HEK293 (cell line): ENCODE measurements around the gene TIMM21.

ENCODE experiments used
- CTCF ChIA-PET: fragments of 350-600 bp; formaldehyde crosslinking; extraction: SDS; loops from one replicate; lab custom pipeline; 2021; ENCODE audit warnings: antibody characterized with exemption; lab: Yijun Ruan, JAX
- POLR2A ChIA-PET: fragments of 300-600 bp; formaldehyde crosslinking; extraction: SDS; loops from one replicate; lab custom pipeline; 2020; ENCODE audit warnings: antibody characterized with exemption, inconsistent platforms; lab: Yijun Ruan, JAX
- H3K27ac ChIP-seq: fragments of 200-500 bp; sonication (Bioruptor generic); 2 replicates; pipeline ENCODE4 v1.5.1; 2014; ENCODE audit warnings: low read depth, low read length, control low read depth, inconsistent platforms; ENCODE audit errors: extremely low read depth
- H3K36me3 ChIP-seq, 2 experiments: fragments of 200-500 bp in 1 of 2; sonication (Bioruptor generic) in 1 of 2; 1 replicate in 1 of 2; 2 replicates in 1 of 2; pipeline ENCODE4 v1.5.1; 2014 to 2017; ENCODE audit warnings: inconsistent platforms in 2 of 2, low read length in 2 of 2; ENCODE audit not compliant: control insufficient read depth in 2 of 2, insufficient read depth in 1 of 2
- H3K4me1 ChIP-seq: fragments of 200-500 bp; sonication (Bioruptor generic); 2 replicates; pipeline ENCODE4 v1.5.1; 2014; ENCODE audit warnings: mild to moderate bottlenecking, low read length, inconsistent platforms; ENCODE audit not compliant: control insufficient read depth, insufficient read depth
- H3K4me3 ChIP-seq: 2 replicates; pipeline ENCODE4 v1.5.1; 2011; ENCODE audit warnings: low read depth, mild to moderate bottlenecking, control low read depth, low read length, moderate library complexity
- H3K9me3 ChIP-seq: fragments of 200-500 bp; sonication (Bioruptor generic); 2 replicates; pipeline ENCODE4 v1.5.1; 2014; ENCODE audit warnings: low read depth, low read length, inconsistent platforms; ENCODE audit not compliant: control insufficient read depth, insufficient read depth
- GLI4 ChIP-seq: fragments of 450-650 bp; formaldehyde crosslinking; IDR thresholded peaks from 2 replicates; pipeline ENCODE4 v1.5.1; 2016; ENCODE audit warnings: missing biosample characterization, missing genetic modification characterization
- OVOL3 ChIP-seq: fragments of 450-650 bp; formaldehyde crosslinking; IDR thresholded peaks from 2 replicates; pipeline ENCODE4 v1.5.1; 2016; ENCODE audit warnings: missing biosample characterization, missing genetic modification characterization
- PATZ1 ChIP-seq: fragments of 450-650 bp; formaldehyde crosslinking; IDR thresholded peaks from 2 replicates; pipeline ENCODE4 v1.5.1; 2016; ENCODE audit warnings: missing biosample characterization, missing genetic modification characterization
- TRIM28 ChIP-seq: IDR thresholded peaks from 2 replicates; pipeline ENCODE4 v1.6.1; 2011; ENCODE audit warnings: low read length, control low read depth, borderline replicate concordance
- YY1 ChIP-seq: fragments of 450-650 bp; formaldehyde crosslinking; IDR thresholded peaks from 2 replicates; pipeline ENCODE4 v1.5.1; 2018; ENCODE audit warnings: missing biosample characterization, missing genetic modification characterization
- ZNF133 ChIP-seq: fragments of 450-650 bp; formaldehyde crosslinking; IDR thresholded peaks from 2 replicates; pipeline ENCODE4 v1.5.1; 2016; ENCODE audit warnings: missing biosample characterization, missing genetic modification characterization
- ZNF16 ChIP-seq: fragments of 450-650 bp; formaldehyde crosslinking; IDR thresholded peaks from 2 replicates; pipeline ENCODE4 v1.5.1; 2016; ENCODE audit warnings: low read depth, missing biosample characterization, missing genetic modification characterization
- ZNF169 ChIP-seq: fragments of 450-650 bp; formaldehyde crosslinking; IDR thresholded peaks from 2 replicates; pipeline ENCODE4 v1.5.1; 2016; ENCODE audit warnings: missing biosample characterization, missing genetic modification characterization
- ZNF19 ChIP-seq: fragments of 450-650 bp; formaldehyde crosslinking; IDR thresholded peaks from 2 replicates; pipeline ENCODE4; 2016; ENCODE audit warnings: missing biosample characterization, missing genetic modification characterization, low read depth
- ZNF202 ChIP-seq: fragments of 450-650 bp; formaldehyde crosslinking; IDR thresholded peaks from 2 replicates; pipeline ENCODE4 v1.5.1; 2016; ENCODE audit warnings: missing biosample characterization, missing genetic modification characterization, borderline replicate concordance
- ZNF221 ChIP-seq: fragments of 450-650 bp; formaldehyde crosslinking; IDR thresholded peaks from 2 replicates; pipeline ENCODE4 v1.5.1; 2017; ENCODE audit warnings: missing biosample characterization, missing genetic modification characterization, borderline replicate concordance
- ZNF24 ChIP-seq: fragments of 450-650 bp; formaldehyde crosslinking; IDR thresholded peaks from 2 replicates; pipeline ENCODE4 v1.5.1; 2016; ENCODE audit warnings: missing biosample characterization, missing genetic modification characterization
- ZNF354C ChIP-seq: fragments of 450-650 bp; formaldehyde crosslinking; IDR thresholded peaks from 2 replicates; pipeline ENCODE4 v1.5.1; 2016; ENCODE audit warnings: missing biosample characterization, missing genetic modification characterization, low read depth, borderline replicate concordance
- ZNF433 ChIP-seq: fragments of 450-650 bp; formaldehyde crosslinking; IDR thresholded peaks from 2 replicates; pipeline ENCODE4 v1.5.1; 2016; ENCODE audit warnings: missing biosample characterization, missing genetic modification characterization, low read depth
- ZNF560 ChIP-seq: fragments of 450-650 bp; formaldehyde crosslinking; IDR thresholded peaks from 2 replicates; pipeline ENCODE4 v1.5.1; 2017; ENCODE audit warnings: missing biosample characterization, missing genetic modification characterization, borderline replicate concordance
- ZNF580 ChIP-seq: fragments of 450-650 bp; formaldehyde crosslinking; IDR thresholded peaks from 2 replicates; pipeline ENCODE4 v1.5.1; 2016; ENCODE audit warnings: missing biosample characterization, missing genetic modification characterization
- ZNF585B ChIP-seq: fragments of 450-650 bp; formaldehyde crosslinking; IDR thresholded peaks from 2 replicates; pipeline ENCODE4 v1.5.1; 2016; ENCODE audit warnings: missing biosample characterization, missing genetic modification characterization
- ZSCAN23 ChIP-seq: fragments of 450-650 bp; formaldehyde crosslinking; IDR thresholded peaks from 2 replicates; pipeline ENCODE4 v1.5.1; 2016; ENCODE audit warnings: missing biosample characterization, missing genetic modification characterization
- TF ChIP-seq, protein P1 (sequence below): fragments of 450-650 bp; formaldehyde crosslinking; IDR thresholded peaks from 2 replicates; pipeline ENCODE4 v1.5.1; 2016; ENCODE audit warnings: missing biosample characterization, missing genetic modification characterization
- TF ChIP-seq, protein P2 (sequence below): fragments of 450-650 bp; formaldehyde crosslinking; IDR thresholded peaks from 2 replicates; pipeline ENCODE4 v1.5.1; 2016; ENCODE audit warnings: missing biosample characterization, missing genetic modification characterization, borderline replicate concordance
- TF ChIP-seq, protein P3 (sequence below): fragments of 450-650 bp; IDR thresholded peaks from 2 replicates; pipeline ENCODE4 v1.5.1; 2018; ENCODE audit warnings: missing biosample characterization, mild to moderate bottlenecking, missing genetic modification characterization
- TF ChIP-seq, protein P4 (sequence below): fragments of 450-650 bp; formaldehyde crosslinking; conservative IDR thresholded peaks from 2 replicates; pipeline ENCODE4 v1.5.1; 2016; ENCODE audit warnings: low read depth, missing biosample characterization, missing genetic modification characterization

TIMM21 gene

DNA sequence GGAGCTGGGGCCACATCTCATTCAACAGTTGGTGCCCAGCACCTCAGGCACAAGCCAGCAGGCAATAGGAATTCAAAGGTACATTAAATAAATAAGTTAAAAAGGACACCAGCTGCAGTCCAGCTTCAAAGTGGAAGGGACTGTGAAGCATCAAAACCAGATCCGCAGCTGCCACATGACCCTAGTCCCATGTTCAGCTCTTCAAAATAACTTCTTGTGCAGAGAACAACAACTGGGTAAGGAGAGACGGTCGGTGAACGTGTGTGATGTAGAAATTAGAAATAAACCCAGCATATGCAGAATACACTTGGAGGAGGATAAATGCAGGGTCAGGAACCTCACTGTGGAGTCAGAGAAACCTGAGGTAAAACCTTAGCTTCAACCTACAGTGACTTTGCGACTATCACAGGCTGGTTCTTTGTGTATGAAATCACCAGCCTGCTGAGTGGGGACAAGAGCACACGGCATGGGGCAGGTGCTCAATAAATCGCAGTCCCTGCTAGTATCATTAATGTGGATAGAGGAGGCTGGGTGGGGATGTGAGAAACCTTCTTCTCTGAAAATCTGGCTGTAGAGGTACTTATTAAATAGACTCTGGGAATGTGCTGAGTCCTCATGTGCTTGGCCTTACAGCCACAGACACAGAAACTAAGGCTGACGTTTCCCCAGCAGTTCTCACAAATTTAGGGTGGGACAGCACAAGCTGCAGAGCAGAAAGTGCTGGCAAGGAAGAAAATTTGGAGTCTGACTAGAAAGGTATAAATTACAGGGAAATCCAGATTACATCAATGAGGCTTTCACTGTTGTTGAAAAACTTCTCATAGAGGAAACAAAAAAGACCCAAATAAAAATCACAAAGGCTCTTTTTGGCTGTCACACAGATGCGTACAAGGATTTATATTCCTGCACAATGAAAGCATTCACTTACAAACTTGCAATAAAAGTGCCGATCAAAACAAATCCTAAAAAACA is 21.4 kb upstream of the TIMM21 start:
- no peak overlapping the region for H3K27ac ChIP-seq
- no peaks in the 10 kb centered on the region for H3K9me3 ChIP-seq
- H3K4me1 ChIP-seq: no peaks in the 10 kb centered on the region
- TF ChIP-seq TRIM28 (no peak), ZNF580 (tag by site-specific recombination) (no peak), ZNF221 (tag by site-specific recombination) (no peak), YY1 (no peak), ZNF202 (tag by site-specific recombination) (no peak), GLI4 (tag by site-specific recombination) (no peak), ZNF560 (tag by site-specific recombination) (no peak), ZNF16 (no peak), ZNF133 (tag by site-specific recombination) (no peak), PATZ1 (tag by site-specific recombination) (no peak)
- TF ChIP-seq, protein P1, sequence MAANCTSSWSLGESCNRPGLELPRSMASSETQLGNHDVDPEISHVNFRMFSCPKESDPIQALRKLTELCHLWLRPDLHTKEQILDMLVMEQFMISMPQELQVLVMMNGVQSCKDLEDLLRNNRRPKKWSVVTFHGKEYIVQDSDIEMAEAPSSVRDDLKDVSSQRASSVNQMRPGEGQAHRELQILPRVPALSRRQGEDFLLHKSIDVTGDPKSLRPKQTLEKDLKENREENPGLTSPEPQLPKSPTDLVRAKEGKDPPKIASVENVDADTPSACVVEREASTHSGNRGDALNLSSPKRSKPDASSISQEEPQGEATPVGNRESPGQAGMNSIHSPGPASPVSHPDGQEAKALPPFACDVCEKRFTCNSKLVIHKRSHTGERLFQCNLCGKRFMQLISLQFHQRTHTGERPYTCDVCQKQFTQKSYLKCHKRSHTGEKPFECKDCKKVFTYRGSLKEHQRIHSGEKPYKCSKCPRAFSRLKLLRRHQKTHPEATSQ (tag by site-specific recombination): no peak
- TF ChIP-seq, protein P2, sequence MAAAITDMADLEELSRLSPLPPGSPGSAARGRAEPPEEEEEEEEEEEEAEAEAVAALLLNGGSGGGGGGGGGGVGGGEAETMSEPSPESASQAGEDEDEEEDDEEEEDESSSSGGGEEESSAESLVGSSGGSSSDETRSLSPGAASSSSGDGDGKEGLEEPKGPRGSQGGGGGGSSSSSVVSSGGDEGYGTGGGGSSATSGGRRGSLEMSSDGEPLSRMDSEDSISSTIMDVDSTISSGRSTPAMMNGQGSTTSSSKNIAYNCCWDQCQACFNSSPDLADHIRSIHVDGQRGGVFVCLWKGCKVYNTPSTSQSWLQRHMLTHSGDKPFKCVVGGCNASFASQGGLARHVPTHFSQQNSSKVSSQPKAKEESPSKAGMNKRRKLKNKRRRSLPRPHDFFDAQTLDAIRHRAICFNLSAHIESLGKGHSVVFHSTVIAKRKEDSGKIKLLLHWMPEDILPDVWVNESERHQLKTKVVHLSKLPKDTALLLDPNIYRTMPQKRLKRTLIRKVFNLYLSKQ: no peak
- ChIA-PET POLR2A (no interaction called here), CTCF (interaction anchor here (0.5 to 1.4 kb wide), 2 partner anchors 10 to 1036 kb away, joined by 3 to 4 read pairs; no protein-coding TSS in a partner anchor)
- H3K4me3 ChIP-seq: no peak overlapping the region
- H3K36me3 ChIP-seq: no peaks in the 10 kb centered on the region

DNA sequence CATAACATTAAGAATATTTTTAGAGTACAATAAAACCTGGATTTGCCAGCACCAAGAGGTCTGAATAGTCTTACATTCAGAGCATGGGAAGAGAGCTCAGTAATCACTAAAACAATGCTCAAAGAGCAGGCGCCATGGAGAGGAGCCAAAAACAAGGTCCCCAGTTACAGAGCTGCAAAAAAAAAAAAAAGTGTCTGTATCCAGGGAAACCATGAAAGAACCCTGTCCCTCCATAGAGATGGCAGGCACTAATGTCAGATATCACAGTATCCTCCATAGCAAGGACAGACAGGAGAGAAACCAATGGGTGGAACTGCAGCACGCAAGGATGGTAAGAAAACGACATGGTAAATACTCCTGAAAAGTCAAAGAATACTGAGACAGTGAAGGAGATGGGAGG is 20.2 kb upstream of the TIMM21 start:
- Histone ChIP-seq H3K4me3 (no peak overlapping the region), H3K27ac (no peak overlapping the region), H3K9me3 (no peaks in the 10 kb centered on the region), H3K4me1 (no peaks in the 10 kb centered on the region), H3K36me3 (no peaks in the 10 kb centered on the region)
- POLR2A ChIA-PET: no interaction called here
- CTCF ChIA-PET: interaction anchor here (0.6 to 1.4 kb wide), 2 partner anchors 11 to 97 kb away, joined by 3 to 4 read pairs; no protein-coding TSS in a partner anchor
- no peak for TF ChIP-seq ZNF169 (tag by site-specific recombination)
- no peak for TF ChIP-seq ZNF585B (tag by site-specific recombination)
- no peak for TF ChIP-seq ZSCAN23 (tag by site-specific recombination)
- TF ChIP-seq, protein P3, sequence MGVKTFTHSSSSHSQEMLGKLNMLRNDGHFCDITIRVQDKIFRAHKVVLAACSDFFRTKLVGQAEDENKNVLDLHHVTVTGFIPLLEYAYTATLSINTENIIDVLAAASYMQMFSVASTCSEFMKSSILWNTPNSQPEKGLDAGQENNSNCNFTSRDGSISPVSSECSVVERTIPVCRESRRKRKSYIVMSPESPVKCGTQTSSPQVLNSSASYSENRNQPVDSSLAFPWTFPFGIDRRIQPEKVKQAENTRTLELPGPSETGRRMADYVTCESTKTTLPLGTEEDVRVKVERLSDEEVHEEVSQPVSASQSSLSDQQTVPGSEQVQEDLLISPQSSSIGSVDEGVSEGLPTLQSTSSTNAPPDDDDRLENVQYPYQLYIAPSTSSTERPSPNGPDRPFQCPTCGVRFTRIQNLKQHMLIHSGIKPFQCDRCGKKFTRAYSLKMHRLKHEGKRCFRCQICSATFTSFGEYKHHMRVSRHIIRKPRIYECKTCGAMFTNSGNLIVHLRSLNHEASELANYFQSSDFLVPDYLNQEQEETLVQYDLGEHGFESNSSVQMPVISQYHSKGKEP: no peak
- TF ChIP-seq ZNF354C: no peak
- no peak for TF ChIP-seq OVOL3 (tag by site-specific recombination)
- TF ChIP-seq ZNF433 (tag by site-specific recombination): no peak
- TF ChIP-seq ZNF24 (tag by site-specific recombination): no peak
- TF ChIP-seq, protein P4, sequence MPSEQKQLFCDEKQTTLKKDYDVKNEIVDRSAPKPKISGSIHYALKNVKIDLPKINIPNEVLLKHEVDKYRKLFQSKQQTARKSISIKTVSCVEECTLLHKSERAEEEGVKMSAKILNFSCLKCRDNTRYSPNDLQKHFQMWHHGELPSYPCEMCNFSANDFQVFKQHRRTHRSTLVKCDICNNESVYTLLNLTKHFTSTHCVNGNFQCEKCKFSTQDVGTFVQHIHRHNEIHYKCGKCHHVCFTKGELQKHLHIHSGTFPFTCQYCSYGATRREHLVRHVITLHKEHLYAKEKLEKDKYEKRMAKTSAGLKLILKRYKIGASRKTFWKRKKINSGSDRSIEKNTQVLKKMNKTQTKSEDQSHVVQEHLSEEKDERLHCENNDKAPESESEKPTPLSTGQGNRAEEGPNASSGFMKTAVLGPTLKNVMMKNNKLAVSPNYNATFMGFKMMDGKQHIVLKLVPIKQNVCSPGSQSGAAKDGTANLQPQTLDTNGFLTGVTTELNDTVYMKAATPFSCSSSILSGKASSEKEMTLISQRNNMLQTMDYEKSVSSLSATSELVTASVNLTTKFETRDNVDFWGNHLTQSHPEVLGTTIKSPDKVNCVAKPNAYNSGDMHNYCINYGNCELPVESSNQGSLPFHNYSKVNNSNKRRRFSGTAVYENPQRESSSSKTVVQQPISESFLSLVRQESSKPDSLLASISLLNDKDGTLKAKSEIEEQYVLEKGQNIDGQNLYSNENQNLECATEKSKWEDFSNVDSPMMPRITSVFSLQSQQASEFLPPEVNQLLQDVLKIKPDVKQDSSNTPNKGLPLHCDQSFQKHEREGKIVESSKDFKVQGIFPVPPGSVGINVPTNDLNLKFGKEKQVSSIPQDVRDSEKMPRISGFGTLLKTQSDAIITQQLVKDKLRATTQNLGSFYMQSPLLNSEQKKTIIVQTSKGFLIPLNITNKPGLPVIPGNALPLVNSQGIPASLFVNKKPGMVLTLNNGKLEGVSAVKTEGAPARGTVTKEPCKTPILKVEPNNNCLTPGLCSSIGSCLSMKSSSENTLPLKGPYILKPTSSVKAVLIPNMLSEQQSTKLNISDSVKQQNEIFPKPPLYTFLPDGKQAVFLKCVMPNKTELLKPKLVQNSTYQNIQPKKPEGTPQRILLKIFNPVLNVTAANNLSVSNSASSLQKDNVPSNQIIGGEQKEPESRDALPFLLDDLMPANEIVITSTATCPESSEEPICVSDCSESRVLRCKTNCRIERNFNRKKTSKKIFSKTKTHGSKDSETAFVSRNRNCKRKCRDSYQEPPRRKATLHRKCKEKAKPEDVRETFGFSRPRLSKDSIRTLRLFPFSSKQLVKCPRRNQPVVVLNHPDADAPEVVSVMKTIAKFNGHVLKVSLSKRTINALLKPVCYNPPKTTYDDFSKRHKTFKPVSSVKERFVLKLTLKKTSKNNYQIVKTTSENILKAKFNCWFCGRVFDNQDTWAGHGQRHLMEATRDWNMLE (tag by site-specific recombination): no peak
- no peak for TF ChIP-seq ZNF19
